ENCODE results near the gene SLC29A2.

- TF ChIP-seq CTCF (conservative IDR thresholded peaks at IDR 0.05 in 1 of 2, IDR thresholded peaks at IDR 0.05 in 1 of 2; ENCODE audit: low read depth in 1 of 2, low read length in 2 of 2) (peak; percentile 53 to 66), EZH2 (IDR thresholded peaks at IDR 0.05; ENCODE audit: low read length, missing control alignments) (no peak)
Observed at GRCh38 chr11:66418168-66418985, 46.8 kb upstream of the SLC29A2 start.

Data from fibroblast of lung (primary cell).